ENCODE measurements around the gene TROAP.
"Not testable (repeated sequence)": the region's sequence is repeated elsewhere in the genome, so short reads cannot be mapped to it uniquely, and the experiment has no call there.

Gene TROAP

DNA sequence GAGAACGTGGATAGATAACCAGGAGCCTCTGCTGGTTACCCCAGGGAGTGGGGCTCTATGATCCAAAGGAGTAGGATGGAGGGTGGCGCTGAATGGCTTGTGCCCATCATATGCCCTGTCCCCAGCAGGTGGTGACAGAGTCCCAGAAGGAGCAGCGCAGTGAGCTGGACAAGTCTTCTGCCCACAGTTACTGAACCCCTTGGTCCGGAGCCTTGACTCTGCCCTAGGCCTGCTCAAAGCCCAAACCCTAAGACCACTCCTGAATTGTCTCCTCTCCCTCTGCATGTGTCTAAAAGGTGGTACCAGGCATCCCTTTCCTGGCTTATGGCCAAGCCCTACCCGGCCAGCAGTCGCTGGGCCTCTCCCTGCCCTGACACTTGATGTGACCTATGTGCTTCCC is 24.9 kb upstream of the TROAP start:
- Histone ChIP-seq H3K4me1 (peaks cover 6% of the 10 kb centered on the region), H3K27me3 (no peaks in the 10 kb centered on the region), H3K36me3 (peaks cover 27% of the 10 kb centered on the region), H3K4me3 (ENCODE audit: low read depth, low read length) (no peak overlapping the region), H3K9me3 (no peaks in the 10 kb centered on the region)
- DNase-seq, result peak; percentile 46
- TF ChIP-seq, protein P1, sequence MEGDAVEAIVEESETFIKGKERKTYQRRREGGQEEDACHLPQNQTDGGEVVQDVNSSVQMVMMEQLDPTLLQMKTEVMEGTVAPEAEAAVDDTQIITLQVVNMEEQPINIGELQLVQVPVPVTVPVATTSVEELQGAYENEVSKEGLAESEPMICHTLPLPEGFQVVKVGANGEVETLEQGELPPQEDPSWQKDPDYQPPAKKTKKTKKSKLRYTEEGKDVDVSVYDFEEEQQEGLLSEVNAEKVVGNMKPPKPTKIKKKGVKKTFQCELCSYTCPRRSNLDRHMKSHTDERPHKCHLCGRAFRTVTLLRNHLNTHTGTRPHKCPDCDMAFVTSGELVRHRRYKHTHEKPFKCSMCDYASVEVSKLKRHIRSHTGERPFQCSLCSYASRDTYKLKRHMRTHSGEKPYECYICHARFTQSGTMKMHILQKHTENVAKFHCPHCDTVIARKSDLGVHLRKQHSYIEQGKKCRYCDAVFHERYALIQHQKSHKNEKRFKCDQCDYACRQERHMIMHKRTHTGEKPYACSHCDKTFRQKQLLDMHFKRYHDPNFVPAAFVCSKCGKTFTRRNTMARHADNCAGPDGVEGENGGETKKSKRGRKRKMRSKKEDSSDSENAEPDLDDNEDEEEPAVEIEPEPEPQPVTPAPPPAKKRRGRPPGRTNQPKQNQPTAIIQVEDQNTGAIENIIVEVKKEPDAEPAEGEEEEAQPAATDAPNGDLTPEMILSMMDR (IDR thresholded peaks at IDR 0.05; ENCODE audit: low read depth, low read length), result peak; percentile 34

DNA sequence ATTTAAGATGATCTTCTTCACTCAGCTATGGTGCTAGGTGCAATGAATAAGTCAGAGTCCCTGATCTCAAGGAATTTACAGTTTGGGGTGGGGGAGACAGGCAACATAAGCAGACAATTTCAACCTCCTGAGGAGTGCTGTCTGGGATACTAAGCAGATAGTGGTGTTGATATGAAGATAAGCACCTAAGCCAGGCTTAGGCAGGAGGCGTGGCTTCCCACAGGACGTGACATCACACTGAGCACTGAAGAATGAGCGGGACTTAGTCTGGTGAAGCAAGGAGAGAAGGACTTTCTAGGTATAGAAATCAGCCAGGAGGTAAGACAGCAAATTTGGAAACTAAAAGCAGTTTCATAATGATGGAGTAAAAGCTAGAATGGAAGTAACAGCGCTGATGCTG is 21.3 kb upstream of the TROAP start:
- H3K4me3 ChIP-seq (ENCODE audit: low read depth, low read length), result no peak overlapping the region
- H3K36me3 ChIP-seq, result peaks cover 19% of the 10 kb centered on the region
- TF ChIP-seq, protein P1 (IDR thresholded peaks at IDR 0.05; ENCODE audit: low read depth, low read length), result no peak
- no peaks in the 10 kb centered on the region for H3K9me3 ChIP-seq
- peaks cover 14% of the 10 kb centered on the region for H3K4me1 ChIP-seq
- no peaks in the 10 kb centered on the region for H3K27me3 ChIP-seq
- DNase-seq, result no peak

DNA sequence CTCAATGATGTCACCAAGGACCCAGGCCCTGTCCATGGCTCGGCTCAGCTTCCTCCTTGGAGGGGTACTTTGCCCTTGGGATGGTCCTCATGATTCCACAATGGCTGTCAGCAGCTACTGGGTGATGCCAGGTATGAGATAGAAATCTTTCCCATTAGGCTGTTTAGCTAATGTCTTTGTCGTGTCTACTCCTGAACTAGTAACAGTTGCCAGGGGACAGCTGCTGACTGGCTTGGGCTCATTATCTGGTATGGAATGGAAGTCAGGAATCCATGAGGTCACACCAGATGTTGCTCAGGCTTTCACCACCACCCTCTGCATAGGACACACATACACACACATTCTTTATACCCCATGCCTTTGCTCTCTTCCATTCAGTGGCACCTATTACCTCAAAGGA is 18.9 kb upstream of the TROAP start:
- DNase-seq, result peak; percentile 54
- Histone ChIP-seq H3K27me3 (no peaks in the 10 kb centered on the region), H3K4me3 (ENCODE audit: low read depth, low read length) (no peak overlapping the region), H3K9me3 (no peaks in the 10 kb centered on the region; the same call in 1 of the 2 replicates), H3K36me3 (no peaks in the 10 kb centered on the region), H3K4me1 (peaks cover 14% of the 10 kb centered on the region)
- TF ChIP-seq, protein P1 (IDR thresholded peaks at IDR 0.05; ENCODE audit: low read depth, low read length), result 0 out of 2 replicates have a peak, but pooled peaks have one; percentile 3

DNA sequence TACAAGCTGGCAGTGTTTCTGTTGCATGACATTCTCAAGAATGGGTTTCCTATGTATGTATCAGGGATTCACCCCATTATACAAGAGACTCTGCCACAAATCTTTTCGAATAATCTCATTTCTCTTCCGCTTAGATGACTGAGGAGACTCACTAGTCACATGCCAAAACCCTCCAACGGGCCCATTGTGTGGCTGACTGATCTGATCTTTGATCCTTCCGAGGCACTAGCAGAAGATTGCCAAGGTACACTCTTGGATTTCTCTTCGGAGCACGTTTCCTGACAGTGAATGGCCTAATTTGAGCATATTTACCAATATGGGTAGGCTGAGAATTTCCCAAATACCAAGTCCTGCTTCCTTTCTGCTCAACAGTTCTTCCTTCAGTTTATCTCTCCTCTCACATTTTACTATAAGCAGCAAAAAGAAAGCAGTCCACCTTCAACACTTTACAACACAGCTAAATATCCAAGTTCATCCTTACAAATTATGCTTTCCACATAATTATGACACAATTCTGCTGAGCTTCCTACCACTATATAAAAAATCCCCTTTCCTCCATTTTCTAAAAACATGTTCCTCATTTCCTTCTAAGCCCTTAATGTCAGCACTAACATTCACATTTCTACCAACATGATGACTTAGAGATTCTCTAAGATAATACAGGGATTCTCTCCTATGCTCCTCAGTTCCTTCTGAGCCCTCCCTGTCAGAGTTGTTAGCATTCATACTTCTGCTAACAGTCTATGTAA is 17.1 kb upstream of the TROAP start:
- Histone ChIP-seq H3K27me3 (no peaks in the 10 kb centered on the region), H3K9me3 (no peaks in the 10 kb centered on the region; the same call in 1 of the 2 replicates), H3K4me3 (ENCODE audit: low read depth, low read length) (no peak overlapping the region), H3K36me3 (no peaks in the 10 kb centered on the region), H3K4me1 (peaks cover 14% of the 10 kb centered on the region)
- TF ChIP-seq, protein P1 (IDR thresholded peaks at IDR 0.05; ENCODE audit: low read depth, low read length), result no peak
- DNase-seq, result no peak

DNA sequence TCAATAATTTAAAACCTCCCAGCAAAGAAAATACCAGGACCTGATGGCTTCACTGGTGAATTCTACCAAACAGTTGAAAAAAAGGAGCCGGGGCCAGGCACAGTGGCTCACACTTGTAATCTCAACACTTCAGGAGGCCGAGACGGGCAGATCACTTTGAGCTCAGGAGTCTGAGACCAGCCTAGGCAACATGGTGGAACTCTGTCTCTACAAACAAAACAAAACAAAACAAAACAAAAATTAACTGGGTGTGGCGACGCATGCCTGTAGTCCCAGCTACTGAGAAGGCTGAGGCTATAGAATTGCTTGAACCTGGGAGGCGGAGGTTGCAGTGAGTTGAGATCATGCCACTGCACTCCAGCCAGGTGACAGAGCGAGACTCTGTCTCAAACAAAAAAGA is 13.7 kb upstream of the TROAP start:
- no peaks in the 10 kb centered on the region for H3K36me3 ChIP-seq

DNA sequence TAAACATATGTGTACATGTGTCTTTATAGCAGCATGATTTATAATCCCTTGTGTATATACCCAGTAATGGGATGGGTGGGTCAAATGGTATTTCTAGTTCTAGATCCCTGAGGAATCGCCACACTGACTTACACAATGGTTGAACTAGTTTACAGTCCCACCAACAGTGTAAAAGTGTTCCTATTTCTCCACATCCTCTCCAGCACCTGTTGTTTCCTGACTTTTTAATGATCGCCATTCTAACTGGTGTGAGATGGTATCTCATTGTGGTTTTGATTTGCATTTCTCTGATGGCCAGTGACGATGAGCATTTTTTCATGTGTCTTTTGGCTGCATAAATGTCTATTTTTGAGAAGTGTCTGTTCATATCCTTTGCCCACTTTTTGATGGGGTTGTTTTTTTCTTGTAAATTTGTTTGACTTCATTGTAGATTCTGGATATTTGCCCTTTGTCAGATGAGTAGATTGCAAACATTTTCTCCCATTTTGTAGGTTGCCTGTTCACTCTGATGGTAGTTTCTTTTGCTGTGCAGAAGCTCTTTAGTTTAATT is 12.5 kb upstream of the TROAP start:
- H3K4me1 ChIP-seq; DNase-seq; H3K9me3 ChIP-seq; H3K36me3 ChIP-seq; H3K4me3 ChIP-seq (ENCODE audit: low read depth, low read length); H3K27me3 ChIP-seq: not testable (repeated sequence)

More for the DNA sequence above, 13.7 kb upstream of the TROAP start:
- no peaks in the 10 kb centered on the region for H3K27me3 ChIP-seq
- no peak for DNase-seq
- H3K4me3 ChIP-seq (ENCODE audit: low read depth, low read length), result no peak overlapping the region
- H3K4me1 ChIP-seq, result peaks cover 2% of the 10 kb centered on the region
- TF ChIP-seq, protein P1 (IDR thresholded peaks at IDR 0.05; ENCODE audit: low read depth, low read length), result no peak
- no peaks in the 10 kb centered on the region; the same call in 1 of the 2 replicates for H3K9me3 ChIP-seq
